GM12874 (cell line): Measurements from ENCODE around the gene PLEKHM3.

ENCODE experiments used
- TF ChIP-seq, protein P1 (sequence below): IDR thresholded peaks from 2 replicates; pipeline ENCODE4 v1.5.1; 2011; ENCODE audit warnings: low read depth, mild to moderate bottlenecking, control low read depth, low read length, moderate library complexity; ENCODE audit not compliant: insufficient read depth

The PLEKHM3 gene

DNA sequence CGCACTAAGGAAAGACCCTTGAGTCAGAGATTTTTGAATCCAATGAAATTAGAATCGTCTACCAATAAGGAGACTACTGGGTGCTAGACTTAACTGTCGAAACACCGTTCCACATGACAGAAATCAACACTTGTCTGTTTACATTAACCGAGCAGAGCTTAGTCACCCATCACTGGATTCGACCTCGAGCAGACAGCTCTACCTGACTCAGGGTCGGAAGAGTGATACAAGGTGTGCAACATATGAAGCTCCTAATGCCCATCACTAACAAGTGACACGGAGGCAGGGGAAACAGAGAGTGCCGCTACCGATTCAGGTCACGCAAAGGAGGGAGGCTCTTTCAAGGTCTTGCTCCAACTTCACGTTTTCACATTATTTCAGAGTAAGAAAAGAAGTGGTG lies 201.5 kb downstream of the PLEKHM3 start:
- TF ChIP-seq, protein P1, sequence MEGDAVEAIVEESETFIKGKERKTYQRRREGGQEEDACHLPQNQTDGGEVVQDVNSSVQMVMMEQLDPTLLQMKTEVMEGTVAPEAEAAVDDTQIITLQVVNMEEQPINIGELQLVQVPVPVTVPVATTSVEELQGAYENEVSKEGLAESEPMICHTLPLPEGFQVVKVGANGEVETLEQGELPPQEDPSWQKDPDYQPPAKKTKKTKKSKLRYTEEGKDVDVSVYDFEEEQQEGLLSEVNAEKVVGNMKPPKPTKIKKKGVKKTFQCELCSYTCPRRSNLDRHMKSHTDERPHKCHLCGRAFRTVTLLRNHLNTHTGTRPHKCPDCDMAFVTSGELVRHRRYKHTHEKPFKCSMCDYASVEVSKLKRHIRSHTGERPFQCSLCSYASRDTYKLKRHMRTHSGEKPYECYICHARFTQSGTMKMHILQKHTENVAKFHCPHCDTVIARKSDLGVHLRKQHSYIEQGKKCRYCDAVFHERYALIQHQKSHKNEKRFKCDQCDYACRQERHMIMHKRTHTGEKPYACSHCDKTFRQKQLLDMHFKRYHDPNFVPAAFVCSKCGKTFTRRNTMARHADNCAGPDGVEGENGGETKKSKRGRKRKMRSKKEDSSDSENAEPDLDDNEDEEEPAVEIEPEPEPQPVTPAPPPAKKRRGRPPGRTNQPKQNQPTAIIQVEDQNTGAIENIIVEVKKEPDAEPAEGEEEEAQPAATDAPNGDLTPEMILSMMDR, result no peak

DNA sequence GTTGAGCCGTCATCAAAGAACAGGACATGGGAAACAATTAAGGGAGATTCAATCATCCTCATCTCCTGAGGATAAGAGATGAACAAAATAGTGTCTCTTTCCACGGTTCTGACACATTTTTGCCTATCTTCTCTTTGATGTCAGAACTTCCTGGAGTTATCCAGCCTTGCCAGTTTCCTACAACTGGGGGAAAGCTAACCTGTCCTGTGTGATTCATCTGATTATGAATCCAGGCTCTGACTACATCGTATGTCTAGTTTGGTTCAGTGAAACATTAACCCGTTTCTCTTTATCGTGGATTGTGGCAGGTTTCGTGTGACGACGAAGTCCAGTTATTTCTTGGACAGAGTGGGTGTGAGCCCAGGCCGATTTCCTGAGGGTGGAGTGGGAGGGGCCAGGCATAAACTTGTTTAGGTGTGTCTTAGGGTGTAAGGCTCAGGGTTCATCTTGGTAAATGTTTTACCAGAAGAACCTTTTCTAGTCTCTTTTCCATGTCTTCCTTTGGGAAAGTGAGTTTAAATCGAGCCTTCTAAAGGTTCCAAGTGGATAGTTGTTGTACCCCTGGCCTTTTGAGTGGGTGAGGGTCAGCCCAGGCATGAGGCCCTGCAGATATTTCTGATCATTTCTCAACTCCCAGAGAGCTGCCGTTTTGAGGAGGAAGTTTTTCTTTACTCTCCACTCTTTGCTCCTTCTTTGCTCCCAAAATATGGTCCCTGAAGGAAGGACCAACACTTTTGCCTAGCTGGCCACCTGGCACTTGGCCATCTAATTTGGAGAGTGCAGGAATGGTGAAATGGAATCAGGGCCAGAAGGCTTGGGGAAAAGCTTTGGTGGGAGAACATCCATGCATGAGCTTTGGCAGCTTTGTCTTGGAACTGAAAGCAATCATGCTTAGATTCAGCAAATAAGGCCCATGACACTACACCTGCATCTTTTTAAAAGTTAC lies 205.2 kb downstream of the PLEKHM3 start:
- TF ChIP-seq, protein P1, result no peak

DNA sequence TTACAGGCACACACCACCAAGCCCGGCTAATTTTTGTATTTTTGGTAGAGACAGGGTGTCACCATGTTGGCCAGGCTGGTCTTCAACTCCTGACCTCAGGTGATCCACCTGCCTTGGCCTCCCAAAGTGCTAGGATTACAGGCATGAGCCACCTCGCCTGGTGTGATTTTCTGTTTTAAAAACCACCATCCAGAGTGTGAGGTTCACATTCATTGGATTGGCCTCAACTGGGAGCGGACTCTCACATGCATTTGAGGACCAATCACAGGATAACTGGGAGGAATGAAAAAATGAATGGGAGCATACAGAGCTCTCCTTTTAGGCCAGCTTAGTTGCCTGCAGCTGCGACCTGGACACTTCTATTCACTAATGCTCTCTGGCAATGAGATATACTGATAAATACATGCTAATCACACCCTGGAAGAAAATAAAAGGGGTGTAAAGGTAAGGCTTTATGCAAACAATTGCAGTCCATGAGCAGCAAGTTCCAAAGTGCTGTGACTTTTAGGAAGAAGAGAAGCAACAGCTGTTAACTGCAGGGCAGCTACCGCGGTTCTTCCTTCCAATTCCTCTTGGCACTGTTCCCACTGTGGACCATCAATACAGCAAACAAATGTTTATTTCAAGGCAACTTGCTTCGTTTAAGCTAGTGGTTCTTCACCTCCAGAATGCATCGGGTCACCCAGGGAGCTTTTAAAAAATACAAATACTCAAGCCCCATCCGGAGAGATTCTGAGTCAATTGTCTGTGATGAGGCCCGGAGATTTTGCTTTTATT lies 206.1 kb downstream of the PLEKHM3 start:
- TF ChIP-seq, protein P1, result no peak

DNA sequence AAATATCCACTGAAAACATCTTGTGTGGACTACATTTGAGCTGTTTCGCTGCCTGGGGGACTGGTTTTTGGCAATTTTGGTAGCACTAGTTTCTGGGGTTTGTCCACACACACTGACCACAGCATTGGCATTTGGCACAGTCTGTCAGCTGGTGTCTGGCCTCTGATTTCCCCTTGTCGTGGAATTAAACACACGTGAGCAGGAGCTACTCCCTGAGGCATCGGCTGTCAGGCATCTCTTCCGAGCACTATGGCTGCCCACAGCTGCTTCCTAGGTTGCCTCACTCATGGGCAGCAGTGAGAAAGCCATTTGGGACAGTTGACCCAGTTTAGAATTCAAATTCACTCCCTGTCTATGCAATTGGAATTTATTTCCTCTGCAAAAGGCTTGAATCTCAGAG lies 208.8 kb downstream of the PLEKHM3 start:
- TF ChIP-seq, protein P1, result no peak

DNA sequence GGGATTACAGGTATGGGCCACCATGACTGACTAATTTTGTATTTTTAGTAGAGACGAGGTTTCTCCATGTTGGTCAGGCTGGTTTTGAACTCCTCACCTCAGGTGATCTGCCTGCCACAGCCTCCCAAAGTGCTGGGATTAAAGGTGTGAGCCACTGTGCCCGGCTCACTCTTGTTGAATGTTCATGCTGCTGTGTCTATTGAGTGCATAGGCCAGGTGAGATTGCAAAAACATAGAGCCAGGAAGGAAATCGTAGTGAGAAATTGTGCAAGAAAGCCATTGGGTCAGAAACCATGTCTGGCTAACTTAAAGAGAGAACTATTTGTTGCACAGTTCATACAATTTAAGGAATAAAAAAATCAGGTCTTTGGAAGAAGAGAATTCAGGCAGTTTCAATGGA lies 210.1 kb downstream of the PLEKHM3 start:
- TF ChIP-seq, protein P1, result no peak

DNA sequence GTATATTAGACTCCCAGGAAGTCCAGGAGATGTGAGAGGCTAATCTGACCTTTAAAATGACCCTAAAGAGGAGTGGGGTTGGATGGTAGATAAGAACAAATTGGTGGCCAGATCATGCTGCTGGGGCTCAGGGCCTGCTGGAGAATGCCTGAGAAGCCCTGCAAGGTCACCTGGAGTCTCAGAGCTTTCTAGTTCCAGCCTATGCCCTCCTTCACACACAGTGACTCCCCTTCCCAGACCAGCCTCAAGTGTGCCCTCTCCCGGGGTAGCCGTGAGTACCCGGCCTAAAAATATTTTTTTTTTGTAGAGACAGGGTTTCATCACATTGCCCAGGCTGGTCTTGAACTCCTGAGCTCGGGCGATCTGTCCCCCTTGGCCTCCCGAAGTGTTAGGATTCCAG lies 211.4 kb downstream of the PLEKHM3 start:
- TF ChIP-seq, protein P1, result no peak

DNA sequence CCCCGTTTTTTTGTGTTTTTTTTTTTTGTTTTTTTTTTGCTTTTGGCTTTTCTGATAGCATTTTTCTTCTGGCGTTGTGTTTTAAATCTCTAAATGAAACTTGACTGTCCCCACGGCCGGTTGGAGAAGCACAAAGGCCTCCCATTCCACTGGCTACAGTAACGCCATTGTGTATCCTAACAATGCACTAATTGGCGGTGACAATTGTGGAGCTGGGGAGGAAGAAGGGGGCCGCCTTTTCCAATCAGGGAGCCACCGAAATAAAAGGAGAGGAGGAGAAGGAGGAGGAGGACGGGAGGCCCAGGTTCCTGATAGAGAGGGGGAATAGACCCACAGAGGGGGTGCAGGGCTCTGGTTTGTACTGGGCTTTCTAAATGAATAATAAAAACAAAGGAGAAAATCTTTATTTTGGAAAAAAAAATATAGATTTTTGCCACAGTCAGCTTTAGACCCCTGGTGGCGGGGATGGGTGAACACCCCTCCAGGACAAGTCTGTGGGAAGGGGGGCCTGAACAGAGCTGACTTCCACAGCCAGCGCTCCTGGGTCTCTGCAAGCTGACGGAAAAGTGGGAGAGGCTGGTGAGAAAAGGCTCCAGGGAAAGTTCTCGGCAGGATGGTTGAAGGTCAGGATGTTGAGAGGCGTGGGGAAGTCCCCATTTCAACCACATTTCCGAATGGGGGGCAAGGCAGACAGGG lies 212.0 kb downstream of the PLEKHM3 start:
- TF ChIP-seq, protein P1, result no peak
